Esophagus (tissue), 2 donors: ENCODE data around the gene HPS5. TPM values are rescaled to one million over a fixed set of nuclear protein-coding genes. Genes with fewer than 3 reads are reported as not detected.

Experiments used
- H3K27ac ChIP-seq, 2 donors: one replicate each; pipeline ENCODE4 v1.5.1; 2013; ENCODE audit warnings: low read depth in 2 of 2, mild to moderate bottlenecking in 2 of 2, inconsistent platforms in 1 of 2, low read length in 1 of 2, moderate library complexity in 1 of 2
- H3K27me3 ChIP-seq, 2 donors: one replicate each; pipeline ENCODE4 v1.6.1; 2013; ENCODE audit warnings: low read length in 2 of 2, control low read depth in 1 of 2, mild to moderate bottlenecking in 1 of 2; ENCODE audit not compliant: insufficient read depth in 2 of 2, control insufficient read depth in 1 of 2
- H3K36me3 ChIP-seq, 2 donors: one replicate each; pipeline ENCODE4 v1.6.1; 2013; ENCODE audit warnings: low read length in 1 of 2; ENCODE audit not compliant: control insufficient read depth in 2 of 2, insufficient read depth in 2 of 2
- H3K4me1 ChIP-seq, 2 donors: one replicate each; pipeline ENCODE4 v1.6.1; 2013; ENCODE audit warnings: low read length in 1 of 2; ENCODE audit not compliant: control insufficient read depth in 2 of 2, insufficient read depth in 2 of 2
- H3K4me3 ChIP-seq, 2 donors: one replicate each; pipeline ENCODE4 v1.5.1; 2013; ENCODE audit warnings: low read length in 2 of 2, mild to moderate bottlenecking in 2 of 2, low read depth in 1 of 2, moderate library complexity in 1 of 2
- H3K9me3 ChIP-seq, 2 donors: one replicate each; pipeline ENCODE4 v1.6.1; 2013; ENCODE audit warnings: mild to moderate bottlenecking in 2 of 2, low read depth in 1 of 2, low read length in 1 of 2, moderate library complexity in 1 of 2; ENCODE audit not compliant: control insufficient read depth in 2 of 2, insufficient read depth in 1 of 2
- WGBS, 2 donors: extraction: QIAGEN DNeasy Blood & Tissue Kit; methylation state at CpG; one replicate each; pipeline ENCODE4 v1.1.7; 2013; 5-methylcytosine and 5-hydroxymethylcytosine counted together
- polyA plus RNA-seq, 2 donors: library from polyadenylated mRNA; stranded (reverse); fragments of 200-250 nt; gene quantifications; one replicate each; pipeline ENCODE4 v1.2.3, GENCODE V29; 2013
- donor health status: healthy with polysubstance abuse.
- donor health status: Bipolar disorder and iron deficiency.

Gene HPS5, protein sequence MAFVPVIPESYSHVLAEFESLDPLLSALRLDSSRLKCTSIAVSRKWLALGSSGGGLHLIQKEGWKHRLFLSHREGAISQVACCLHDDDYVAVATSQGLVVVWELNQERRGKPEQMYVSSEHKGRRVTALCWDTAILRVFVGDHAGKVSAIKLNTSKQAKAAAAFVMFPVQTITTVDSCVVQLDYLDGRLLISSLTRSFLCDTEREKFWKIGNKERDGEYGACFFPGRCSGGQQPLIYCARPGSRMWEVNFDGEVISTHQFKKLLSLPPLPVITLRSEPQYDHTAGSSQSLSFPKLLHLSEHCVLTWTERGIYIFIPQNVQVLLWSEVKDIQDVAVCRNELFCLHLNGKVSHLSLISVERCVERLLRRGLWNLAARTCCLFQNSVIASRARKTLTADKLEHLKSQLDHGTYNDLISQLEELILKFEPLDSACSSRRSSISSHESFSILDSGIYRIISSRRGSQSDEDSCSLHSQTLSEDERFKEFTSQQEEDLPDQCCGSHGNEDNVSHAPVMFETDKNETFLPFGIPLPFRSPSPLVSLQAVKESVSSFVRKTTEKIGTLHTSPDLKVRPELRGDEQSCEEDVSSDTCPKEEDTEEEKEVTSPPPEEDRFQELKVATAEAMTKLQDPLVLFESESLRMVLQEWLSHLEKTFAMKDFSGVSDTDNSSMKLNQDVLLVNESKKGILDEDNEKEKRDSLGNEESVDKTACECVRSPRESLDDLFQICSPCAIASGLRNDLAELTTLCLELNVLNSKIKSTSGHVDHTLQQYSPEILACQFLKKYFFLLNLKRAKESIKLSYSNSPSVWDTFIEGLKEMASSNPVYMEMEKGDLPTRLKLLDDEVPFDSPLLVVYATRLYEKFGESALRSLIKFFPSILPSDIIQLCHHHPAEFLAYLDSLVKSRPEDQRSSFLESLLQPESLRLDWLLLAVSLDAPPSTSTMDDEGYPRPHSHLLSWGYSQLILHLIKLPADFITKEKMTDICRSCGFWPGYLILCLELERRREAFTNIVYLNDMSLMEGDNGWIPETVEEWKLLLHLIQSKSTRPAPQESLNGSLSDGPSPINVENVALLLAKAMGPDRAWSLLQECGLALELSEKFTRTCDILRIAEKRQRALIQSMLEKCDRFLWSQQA
- polyA plus RNA-seq: 1 to 10 TPM; 6.6 to 6.9 TPM

DNA sequence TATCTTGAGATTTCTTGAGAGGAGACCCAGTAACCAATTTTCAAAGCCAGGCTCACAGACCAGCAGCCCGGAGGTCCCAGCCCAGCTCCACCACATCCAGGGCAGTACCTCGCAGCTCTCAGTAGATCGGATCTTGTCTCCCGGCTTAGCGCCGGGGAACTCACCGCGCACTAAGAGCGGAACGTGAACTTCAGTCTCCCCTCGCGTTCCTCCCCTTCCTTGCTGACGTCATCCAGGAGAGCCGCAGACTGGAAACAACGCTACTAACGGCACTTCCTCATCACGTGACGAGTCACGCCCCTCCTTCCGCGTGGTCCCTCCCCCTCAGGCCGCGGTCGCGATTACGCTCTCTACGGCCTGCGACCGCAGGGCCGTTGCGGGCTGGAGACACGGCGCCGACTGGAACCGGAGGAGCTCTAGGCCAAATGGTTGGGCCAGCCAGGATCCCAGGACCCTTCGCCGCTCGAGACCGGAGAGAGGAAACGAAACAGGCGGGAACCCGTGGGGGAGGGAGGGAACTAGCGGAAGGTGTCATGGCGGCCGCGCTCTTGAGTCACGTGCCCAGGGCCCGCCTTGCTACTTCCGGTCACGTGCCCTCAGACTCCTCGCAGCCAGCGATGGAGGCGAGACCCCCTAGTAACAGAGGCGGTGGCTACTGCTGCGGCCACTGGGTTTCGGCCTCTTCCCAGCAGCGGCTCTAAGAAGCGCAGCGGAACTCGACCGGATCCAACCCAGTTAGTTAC lies at the start of gene HPS5, which contains the start of gene GTF2H1:
TSS of gene HPS5 (minus strand) at position 172 of the 743 bp plus-strand sequence. CDS start 4,282 bp downstream, outside the sequence.
TSS of gene GTF2H1 (plus strand) at position 599 of the 743 bp plus-strand sequence. CDS start 10,508 bp downstream, outside the sequence.
- no peaks in the 10 kb centered on the region for H3K27me3 ChIP-seq
- WGBS, 2 donors: 0% methylated on average over 55 to 61 of the region's 61 CpGs
- H3K9me3 ChIP-seq: no peaks in the 10 kb centered on the region
- peak within 1 kb of the TSS; percentile 95 to 99 for H3K27ac ChIP-seq
- H3K36me3 ChIP-seq: no peaks in the 10 kb centered on the region
- H3K4me1 ChIP-seq: peaks cover 0 to 3% of the 10 kb centered on the region in 2 donors
- peak within 1 kb of the TSS; percentile 75 to 80 for H3K4me3 ChIP-seq

GRCh38 chr11:18371279-18371678 lies 49.3 kb upstream of the HPS5 start:
- no peaks in the 10 kb centered on the region for H3K27me3 ChIP-seq
- no peaks in the 10 kb centered on the region for H3K9me3 ChIP-seq
- no peaks in the 10 kb centered on the region for H3K4me1 ChIP-seq
- WGBS, 2 donors: 79 to 89% methylated on average over 2 of the region's 2 CpGs
- H3K27ac ChIP-seq: no peak overlapping the region
- H3K36me3 ChIP-seq: peaks cover 2% of the 10 kb centered on the region in 2 donors
- no peak overlapping the region for H3K4me3 ChIP-seq

- peaks cover 7 to 8% of the 10 kb centered on the region in 2 donors for H3K36me3 ChIP-seq
- no peaks in the 10 kb centered on the region for H3K27me3 ChIP-seq
- H3K27ac ChIP-seq: no peak overlapping the region
- H3K4me3 ChIP-seq: no peak overlapping the region
- no peaks in the 10 kb centered on the region for H3K9me3 ChIP-seq
- H3K4me1 ChIP-seq: no peaks in the 10 kb centered on the region
- WGBS, 2 donors: 76 to 78% methylated on average over 2 of the region's 2 CpGs
Observed at GRCh38 chr11:18369398-18369797, 47.5 kb upstream of the HPS5 start.

DNA sequence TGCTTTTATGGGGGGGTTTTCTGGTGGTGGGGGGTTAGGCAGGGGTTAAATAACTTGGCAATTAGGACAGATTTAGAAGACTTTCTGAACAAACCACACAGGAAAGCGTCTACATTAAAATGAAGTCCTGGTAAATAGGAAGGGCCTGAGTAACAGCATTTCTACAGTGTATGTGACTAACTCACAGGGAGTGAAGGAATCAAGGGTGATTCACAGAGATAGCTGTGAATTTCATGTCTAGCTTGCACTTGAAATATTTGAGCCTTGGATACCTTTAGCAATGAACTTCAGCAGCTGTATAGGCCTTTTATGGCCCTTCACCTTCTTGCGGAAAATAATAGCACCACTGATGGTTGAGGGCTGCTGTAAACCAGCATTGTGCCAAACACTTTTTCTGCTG lies 46.3 kb upstream of the HPS5 start:
- H3K4me1 ChIP-seq: no peaks in the 10 kb centered on the region
- H3K4me3 ChIP-seq: no peak overlapping the region
- H3K27ac ChIP-seq: no peak overlapping the region
- 71 to 74% methylated on average over 2 of the region's 2 CpGs for WGBS, 2 donors
- H3K27me3 ChIP-seq: no peaks in the 10 kb centered on the region
- no peaks in the 10 kb centered on the region for H3K9me3 ChIP-seq
- peaks cover 8 to 10% of the 10 kb centered on the region in 2 donors for H3K36me3 ChIP-seq

- H3K9me3 ChIP-seq: no peaks in the 10 kb centered on the region
- H3K27me3 ChIP-seq: no peaks in the 10 kb centered on the region
- H3K36me3 ChIP-seq: peaks cover 8 to 10% of the 10 kb centered on the region in 2 donors
- H3K4me3 ChIP-seq: no peak overlapping the region
- H3K4me1 ChIP-seq: no peaks in the 10 kb centered on the region
- H3K27ac ChIP-seq: no peak overlapping the region
- WGBS, 2 donors: 97% methylated on average over 3 of the region's 3 CpGs
Observed at GRCh38 chr11:18367431-18367830, 45.5 kb upstream of the HPS5 start.

GRCh38 chr11:18366286-18366685 lies 44.3 kb upstream of the HPS5 start:
- no peaks in the 10 kb centered on the region for H3K9me3 ChIP-seq
- H3K36me3 ChIP-seq: peaks cover 8 to 10% of the 10 kb centered on the region in 2 donors
- no peak overlapping the region for H3K4me3 ChIP-seq
- H3K4me1 ChIP-seq: no peaks in the 10 kb centered on the region
- H3K27ac ChIP-seq: no peak overlapping the region
- 82 to 83% methylated on average over 4 of the region's 4 CpGs for WGBS, 2 donors
- no peaks in the 10 kb centered on the region for H3K27me3 ChIP-seq

- no peaks in the 10 kb centered on the region for H3K4me1 ChIP-seq
- 87 to 88% methylated on average over 4 of the region's 4 CpGs for WGBS, 2 donors
- no peaks in the 10 kb centered on the region for H3K9me3 ChIP-seq
- no peak overlapping the region for H3K4me3 ChIP-seq
- H3K27ac ChIP-seq: no peak overlapping the region
- H3K36me3 ChIP-seq: peaks cover 8 to 10% of the 10 kb centered on the region in 2 donors
- no peaks in the 10 kb centered on the region for H3K27me3 ChIP-seq
Observed at GRCh38 chr11:18365741-18366140, 43.8 kb upstream of the HPS5 start.

GRCh38 chr11:18364495-18365073 lies 42.6 kb upstream of the HPS5 start:
- 86 to 89% methylated on average over 4 of the region's 4 CpGs for WGBS, 2 donors
- Histone ChIP-seq H3K4me1 (no peaks in the 10 kb centered on the region), H3K9me3 (no peaks in the 10 kb centered on the region), H3K27ac (no peak overlapping the region), H3K36me3 (peaks cover 8 to 14% of the 10 kb centered on the region in 2 donors), H3K4me3 (no peak overlapping the region), H3K27me3 (no peaks in the 10 kb centered on the region)
